GM12892 (cell line): ENCODE results near the gene GSTA1.

Source experiments
- POLR2A ChIP-seq: IDR thresholded peaks from 2 replicates; pipeline ENCODE4 v1.6.1; 2011; ENCODE audit warnings: low read depth, low read length, control low read depth
- POLR2AphosphoS5 ChIP-seq: IDR thresholded peaks from 2 replicates; pipeline ENCODE4 v1.6.1; 2011; ENCODE audit warnings: low read depth, low read length, control low read depth
- TAF1 ChIP-seq: IDR thresholded peaks from 2 replicates; pipeline ENCODE4 v1.6.1; 2011; ENCODE audit warnings: low read depth, mild to moderate bottlenecking, control low read depth, low read length, borderline replicate concordance

DNA sequence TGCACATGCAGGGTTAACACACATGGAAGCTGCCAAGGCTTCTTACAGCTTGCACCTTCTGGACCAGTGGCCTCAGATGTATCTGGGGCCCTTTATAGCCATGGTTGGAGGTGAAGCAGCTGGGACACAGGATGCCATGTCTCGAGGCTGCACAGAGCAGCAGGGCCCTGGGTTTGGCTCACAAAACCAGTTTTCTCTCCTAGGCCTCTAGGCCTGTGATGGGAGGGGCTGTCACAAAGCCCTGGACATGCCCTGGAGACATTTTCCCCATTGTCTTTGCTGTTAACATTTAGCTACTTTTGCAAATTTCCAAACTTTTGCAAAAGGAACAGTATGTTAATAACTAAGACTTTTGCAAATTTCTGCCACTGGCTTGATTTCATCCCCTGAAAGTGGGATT lies 18.2 kb upstream of the GSTA1 start:
- TF ChIP-seq POLR2A (no peak), POLR2AphosphoS5 (no peak), TAF1 (no peak)
